Daoy (cell line): ENCODE results near the gene RPS6KL1. TPM values are rescaled to one million over a fixed set of nuclear protein-coding genes. Genes with fewer than 3 reads are reported as not detected.

ENCODE experiments used
- DNase-seq: peaks from one replicate; pipeline ENCODE4 v3.0.0-alpha.2; 2015; ENCODE audit warnings: low read depth
- total RNA-seq: library from RNA; depleted of rRNA; stranded (reverse); fragments of >200 nt; shearing (Covaris generic); gene quantifications from 2 replicates; pipeline ENCODE4 v1.2.3, GENCODE V29; 2014

The RPS6KL1 gene
- total RNA-seq, 1 experiment from 2014 or later = 9.8 TPM

DNA sequence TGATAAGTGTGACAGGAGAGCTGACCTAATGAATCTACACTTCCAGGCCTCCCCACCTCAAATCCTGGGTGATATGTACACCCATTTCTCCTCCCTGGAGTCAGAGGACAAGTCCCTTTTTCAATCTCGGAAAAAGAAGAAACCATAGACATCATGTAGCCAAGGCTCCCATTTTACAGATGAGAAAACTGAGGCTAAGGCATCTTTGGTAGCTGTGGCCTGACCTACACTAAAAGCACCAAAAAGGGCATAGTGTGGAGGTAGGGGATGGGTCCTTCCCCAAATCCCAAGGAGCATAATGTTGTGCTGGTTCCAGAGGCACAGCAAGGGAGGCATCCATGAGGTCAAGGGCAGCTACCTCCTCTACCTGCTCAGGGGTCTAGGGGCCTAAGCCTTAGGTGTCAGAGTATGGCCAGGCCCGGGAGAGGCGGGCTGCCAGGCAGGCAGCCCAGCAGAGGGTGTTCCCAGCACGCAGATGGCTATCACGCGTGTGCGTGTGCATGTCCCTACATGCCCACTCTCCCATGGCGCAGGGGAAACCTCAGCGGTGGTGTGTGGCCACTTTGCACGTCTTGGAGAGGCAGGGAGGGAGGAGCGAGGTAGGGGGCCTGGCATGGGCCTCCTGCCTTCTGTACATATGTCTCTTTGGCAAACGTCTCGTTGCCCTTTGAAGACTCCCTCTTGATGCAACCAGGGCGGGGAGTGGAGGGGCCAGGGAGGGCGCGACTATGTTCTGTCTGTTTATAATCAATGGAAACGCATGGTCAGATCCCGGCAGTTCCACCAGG is 29.8 kb upstream of the RPS6KL1 start:
- no peak for DNase-seq

DNA sequence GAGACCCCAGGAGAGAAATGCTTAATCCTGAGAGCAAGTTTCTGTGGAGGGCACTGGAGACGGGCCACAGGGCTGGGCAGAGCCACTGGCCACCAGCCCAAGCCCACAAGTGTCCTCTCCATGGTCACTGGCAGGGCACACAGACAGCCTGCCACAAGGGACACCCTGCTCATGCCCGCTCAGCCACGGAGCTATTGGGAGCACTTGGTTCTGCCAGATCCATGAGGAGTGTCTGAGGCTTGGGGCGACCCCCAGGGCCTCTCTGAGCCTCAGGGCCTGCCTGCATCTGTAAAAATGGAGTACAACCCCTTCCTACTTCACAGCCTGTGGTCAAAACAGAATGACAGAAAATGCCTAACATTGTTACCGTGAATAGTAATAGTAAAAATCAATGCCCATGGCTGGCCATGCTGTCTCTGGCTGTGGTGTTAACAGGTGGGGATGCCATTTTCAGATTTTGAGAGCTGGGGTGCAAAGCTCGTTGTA is 29.2 kb upstream of the RPS6KL1 start:
- no peak for DNase-seq

- no peak for DNase-seq
These were observed 28.6 kb upstream of the RPS6KL1 start for GRCh38 chr14:74951443-74952179.

DNA sequence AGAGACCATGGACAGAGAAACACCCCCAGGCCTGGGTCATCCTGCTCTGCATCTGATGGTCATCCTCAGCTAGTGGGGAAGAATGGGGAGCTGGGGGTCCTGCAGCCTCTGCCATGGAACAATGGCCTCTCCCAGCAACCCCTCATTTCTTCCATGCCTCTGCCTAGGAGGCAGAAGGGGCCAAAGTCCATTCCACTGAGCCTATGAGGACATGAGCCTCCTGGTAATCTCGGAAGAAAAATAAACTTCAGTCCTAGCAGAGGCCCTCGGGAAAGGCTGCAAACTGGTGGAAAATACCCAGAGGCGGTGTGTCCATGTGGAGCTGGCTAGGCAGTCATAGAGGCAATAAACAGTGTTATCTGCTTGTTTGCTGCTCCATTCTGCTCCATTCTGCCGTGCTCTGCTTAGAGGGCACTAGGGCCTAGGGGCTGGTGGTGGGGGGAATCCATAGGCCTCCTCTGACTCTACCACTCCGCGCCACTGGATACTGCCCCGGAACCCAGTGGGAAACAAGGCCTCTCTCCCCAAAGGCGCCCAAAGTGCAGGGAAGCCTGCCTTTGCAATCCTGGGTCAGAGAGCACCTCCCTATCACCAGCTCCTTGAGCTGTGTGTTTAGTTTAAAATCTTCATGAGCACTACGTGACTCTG is 27.9 kb upstream of the RPS6KL1 start:
- no peak for DNase-seq

DNA sequence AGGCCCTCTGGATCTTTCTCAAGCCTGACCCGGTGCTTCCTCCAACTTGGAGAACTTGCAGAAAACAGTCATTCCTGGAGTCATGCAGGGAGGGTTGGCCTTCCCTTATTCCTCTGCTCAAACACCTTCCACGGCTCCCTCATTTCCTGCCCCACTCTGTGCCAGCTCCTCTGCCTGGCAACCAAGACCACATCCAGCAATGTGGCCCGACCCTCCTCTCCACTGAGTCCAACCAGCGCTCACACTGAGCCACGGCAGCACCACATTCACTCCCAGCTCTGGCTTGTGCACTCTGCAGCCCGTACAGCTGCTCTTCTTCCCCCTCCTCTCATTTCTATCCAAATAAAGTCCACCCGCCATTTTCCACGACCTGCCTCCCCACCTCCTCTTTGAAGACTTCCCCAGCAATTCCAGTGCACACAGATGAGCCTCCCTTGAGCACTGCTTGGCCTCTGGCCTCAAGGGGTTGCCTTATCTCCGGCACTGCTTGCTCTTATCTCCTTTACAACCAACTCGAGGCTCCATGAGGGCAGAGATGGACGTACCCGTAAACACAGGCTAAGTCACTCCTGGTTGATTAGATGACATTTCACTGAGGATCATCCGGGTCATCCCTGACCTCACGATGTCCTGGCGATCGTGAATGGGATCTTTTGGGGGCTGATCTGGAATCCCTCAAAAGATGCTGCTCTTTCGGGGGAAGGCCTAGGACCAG is 27.0 kb upstream of the RPS6KL1 start:
- DNase-seq = no peak

GRCh38 chr14:74949191-74949601 is 26.1 kb upstream of the RPS6KL1 start:
- DNase-seq = no peak

- DNase-seq = no peak
These were observed 25.4 kb upstream of the RPS6KL1 start for GRCh38 chr14:74948228-74949175.

DNA sequence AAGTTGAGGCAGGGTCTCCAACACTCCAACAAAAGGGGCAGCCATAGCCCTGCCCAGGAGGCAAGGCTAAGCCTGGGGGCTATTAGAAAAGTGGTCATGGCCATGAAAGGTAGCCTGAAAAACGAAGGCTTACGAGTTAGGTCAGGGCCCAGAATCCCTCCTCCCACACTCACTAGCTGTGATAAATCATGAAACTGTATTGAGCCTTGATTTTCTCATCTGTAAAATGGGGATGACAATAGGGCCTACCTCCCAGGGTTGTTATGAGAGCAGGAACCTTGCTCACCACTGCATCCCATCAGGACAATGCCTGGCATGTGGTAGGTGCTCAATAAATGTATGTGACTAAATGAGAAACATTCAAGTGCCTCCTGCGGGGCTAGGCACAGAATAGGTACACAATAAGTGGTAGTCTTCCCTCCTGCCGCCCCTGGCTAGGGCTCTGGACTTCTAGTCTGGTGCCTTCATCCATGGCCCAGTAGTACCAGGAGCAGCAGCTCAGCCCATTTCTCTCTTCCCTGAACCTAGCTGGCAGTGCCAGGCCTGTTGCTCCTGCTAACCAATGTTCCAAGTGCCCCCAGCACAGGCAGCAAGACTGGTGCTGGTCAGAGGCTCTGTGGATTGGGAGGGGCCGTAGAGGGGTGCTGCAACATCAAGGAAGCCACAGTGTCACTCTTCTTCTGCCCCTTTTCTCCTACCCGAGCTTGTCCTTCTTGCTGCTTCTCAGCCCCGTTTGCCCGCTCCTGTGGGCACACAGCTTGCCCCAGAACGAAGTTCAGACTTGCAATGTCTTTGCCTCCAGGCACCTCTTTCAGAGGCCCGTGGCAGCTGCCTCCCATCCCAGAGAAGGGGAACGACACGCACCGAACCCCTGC is 24.5 kb upstream of the RPS6KL1 start:
- no peak for DNase-seq

GRCh38 chr14:74946659-74947281 is 23.7 kb upstream of the RPS6KL1 start:
- no peak for DNase-seq

DNA sequence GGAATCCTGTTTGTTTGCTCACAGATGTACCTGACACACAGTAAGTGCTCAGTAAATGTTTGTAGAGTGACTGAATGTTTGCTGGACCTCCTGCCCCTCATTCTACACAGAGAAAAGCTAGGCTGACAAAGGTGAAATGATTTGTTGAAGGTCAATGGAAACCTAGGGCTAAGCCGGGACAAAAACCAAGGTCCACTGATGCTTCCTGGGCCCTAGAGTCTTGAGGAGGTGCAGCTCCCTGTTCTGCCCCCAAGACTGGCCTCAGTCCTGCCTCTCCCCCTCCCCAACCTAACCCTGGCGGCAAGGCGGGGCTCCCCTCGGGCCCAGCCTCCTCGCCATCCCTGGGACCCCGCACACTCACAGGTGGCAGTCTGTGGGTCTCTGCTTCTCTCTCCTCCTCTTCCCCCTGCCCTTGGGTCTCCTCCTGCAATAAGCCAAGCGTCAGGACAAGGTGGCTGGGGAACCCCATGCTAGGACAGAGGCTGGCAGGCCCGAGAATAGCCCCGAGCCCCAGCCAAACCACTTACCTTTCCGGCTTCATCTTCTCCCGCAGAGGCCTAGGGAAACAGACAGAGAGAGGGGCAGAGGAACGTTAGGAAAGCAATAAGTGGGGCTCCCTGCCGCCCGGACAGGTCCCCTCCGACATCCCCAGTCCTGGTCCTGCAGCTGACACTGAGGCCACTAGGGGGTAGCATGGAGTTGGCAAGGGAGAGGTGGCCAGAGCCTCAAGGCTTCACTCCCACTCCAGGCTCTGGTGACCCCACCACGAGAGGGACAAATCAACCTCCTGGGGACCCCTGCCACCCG is 23.0 kb upstream of the RPS6KL1 start:
- peak; percentile 82 for DNase-seq

- peak; percentile 49 for DNase-seq
These were observed 22.3 kb upstream of the RPS6KL1 start for GRCh38 chr14:74945261-74945851.

DNA sequence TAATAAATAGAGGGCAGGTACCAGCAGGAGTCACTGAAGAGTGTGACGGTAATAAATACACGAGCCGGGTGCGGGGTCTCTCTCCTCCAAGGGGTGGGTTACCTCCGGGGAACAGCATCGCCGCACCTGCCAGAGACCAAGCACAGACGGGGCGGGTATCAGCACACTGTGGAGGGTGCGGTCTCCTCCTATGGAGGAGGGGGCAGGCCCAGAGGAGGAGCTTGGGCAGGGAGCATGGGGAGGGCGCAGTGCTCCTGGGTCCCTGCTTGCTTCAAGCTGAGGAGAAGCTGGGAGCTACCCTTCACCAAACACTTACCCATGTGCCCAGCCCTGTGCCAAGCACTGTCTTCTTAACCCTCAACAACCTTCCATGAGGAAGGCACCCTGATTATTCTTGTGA is 19.5 kb upstream of the RPS6KL1 start:
- no peak for DNase-seq

DNA sequence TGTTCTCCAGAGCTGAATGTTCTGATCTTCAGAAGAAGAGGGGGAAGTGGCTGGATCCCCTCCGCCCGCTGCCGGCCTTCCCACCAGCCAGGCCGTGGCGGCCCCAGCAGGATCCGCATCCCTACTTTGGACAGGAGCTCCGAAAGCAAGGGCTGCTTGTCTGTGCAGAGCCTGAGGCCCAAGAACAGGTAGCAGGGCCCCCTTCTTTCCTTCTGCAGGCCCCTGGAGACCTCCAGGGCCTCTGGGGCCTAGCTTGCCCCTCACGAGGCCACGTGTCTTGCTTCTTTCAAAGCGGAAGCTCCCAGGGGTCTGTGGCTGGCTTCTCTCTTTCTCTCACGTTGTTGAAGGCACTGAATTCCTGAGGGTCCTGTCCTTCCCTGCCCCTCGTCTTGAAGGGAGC is 19.1 kb upstream of the RPS6KL1 start:
- no peak for DNase-seq

GRCh38 chr14:74941676-74942097 is 18.6 kb upstream of the RPS6KL1 start:
- peak; percentile 74 for DNase-seq

GRCh38 chr14:74940956-74941565 is 18.0 kb upstream of the RPS6KL1 start:
- DNase-seq = no peak

DNA sequence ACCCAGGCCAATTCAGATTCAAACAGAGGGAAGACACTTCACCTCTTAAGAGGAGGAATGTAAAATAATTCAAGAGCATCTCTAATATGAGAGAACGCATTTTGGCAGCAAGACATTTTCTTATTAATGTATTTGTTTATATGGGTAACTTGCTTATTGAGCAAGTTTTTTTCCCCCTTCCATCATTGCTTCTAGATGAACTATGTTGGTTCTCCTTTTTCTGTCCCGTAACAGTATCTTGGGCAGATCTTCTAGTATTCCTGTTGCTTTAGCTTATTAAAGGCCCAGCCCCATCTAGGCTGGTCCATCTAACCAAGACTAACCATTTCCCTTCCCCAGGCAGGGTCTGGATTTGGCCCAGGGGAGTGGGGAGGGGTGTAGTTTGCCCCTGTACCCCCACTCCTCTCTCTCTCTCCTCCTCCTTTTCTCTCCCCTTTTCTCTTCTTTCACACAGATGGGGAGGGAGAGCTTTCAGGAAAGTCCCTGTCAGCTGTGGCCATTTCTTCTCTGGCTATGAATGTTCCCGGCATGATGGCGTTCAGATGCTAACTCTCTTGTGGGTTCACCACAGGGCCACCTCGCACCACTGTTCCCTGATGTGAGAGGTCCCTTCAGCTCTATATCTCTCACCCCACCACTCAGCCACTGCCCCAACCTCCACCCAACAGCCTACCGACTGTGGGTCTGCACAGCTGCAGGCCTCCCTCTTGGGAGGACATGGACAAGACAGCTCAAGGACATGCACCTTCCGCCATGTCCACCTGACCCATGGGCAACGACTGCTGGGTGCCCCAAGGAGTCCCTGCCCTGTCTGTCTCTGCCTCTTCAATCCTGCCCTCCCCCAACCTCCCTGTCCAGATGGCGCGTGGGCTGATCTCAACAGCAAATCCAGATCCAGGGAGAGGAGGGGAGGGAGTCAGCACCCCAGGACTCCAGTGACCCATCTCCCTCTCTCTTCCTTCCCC is 15.8 kb upstream of the RPS6KL1 start:
- DNase-seq = no peak
